Endothelial cell of umbilical vein (primary cell): ENCODE data around the gene RTL10.

ENCODE experiments used
- EZH2 ChIP-seq: IDR thresholded peaks from 2 replicates; pipeline ENCODE4 v1.6.1; 2012; ENCODE audit warnings: borderline replicate concordance, low read depth, mild to moderate bottlenecking, moderate library complexity, low read length, inconsistent platforms; ENCODE audit not compliant: severe bottlenecking
- FOS ChIP-seq: IDR thresholded peaks from 2 replicates; pipeline ENCODE4 v1.6.1; 2011; ENCODE audit warnings: mild to moderate bottlenecking, low read length, moderate library complexity, borderline replicate concordance; ENCODE audit not compliant: insufficient read depth
- GATA2 ChIP-seq: IDR thresholded peaks from 2 replicates; pipeline ENCODE4 v1.7.0; 2011; ENCODE audit warnings: low read depth, mild to moderate bottlenecking, moderate library complexity, mixed read lengths, low read length; ENCODE audit not compliant: insufficient read length, insufficient read depth
- JUN ChIP-seq: IDR thresholded peaks from 2 replicates; pipeline ENCODE4 v1.6.1; 2011; ENCODE audit warnings: borderline replicate concordance, low read depth; ENCODE audit not compliant: insufficient read length, insufficient read depth
- MAX ChIP-seq: IDR thresholded peaks from 2 replicates; pipeline ENCODE4 v1.6.1; 2011; ENCODE audit not compliant: insufficient read depth, insufficient read length
- MYC ChIP-seq: IDR thresholded peaks from one replicate; pipeline ENCODE4 v1.6.1; 2011; ENCODE audit warnings: mild to moderate bottlenecking, low read depth, low read length
- POLR2A ChIP-seq: IDR thresholded peaks from 2 replicates; pipeline ENCODE4 v1.6.1; 2012; ENCODE audit warnings: low read depth, mild to moderate bottlenecking, control low read depth, low read length
- POLR2AphosphoS5 ChIP-seq: IDR thresholded peaks from 2 replicates; pipeline ENCODE4 v1.6.1; 2012; ENCODE audit warnings: low read depth, mild to moderate bottlenecking, control low read depth, low read length, moderate library complexity; ENCODE audit not compliant: insufficient read depth
- TF ChIP-seq, protein P1 (sequence below), 2 donors: IDR thresholded peaks; 1 replicate in 1 of 2; 2 replicates in 1 of 2; pipeline ENCODE4 v1.5.1; 2011; ENCODE audit warnings: low read length in 2 of 2, mild to moderate bottlenecking in 2 of 2, moderate library complexity in 2 of 2, control low read depth in 1 of 2, inconsistent platforms in 1 of 2, low read depth in 1 of 2; ENCODE audit not compliant: insufficient read depth in 1 of 2; ENCODE audit errors: extremely low read depth in 1 of 2

GRCh38 chr22:19819911-19820879, 34.5 kb downstream of the RTL10 start:
- TF ChIP-seq MAX = no peak
- TF ChIP-seq POLR2AphosphoS5 = no peak
- no peak for TF ChIP-seq MYC
- TF ChIP-seq EZH2 = no peak
- TF ChIP-seq, protein P1, sequence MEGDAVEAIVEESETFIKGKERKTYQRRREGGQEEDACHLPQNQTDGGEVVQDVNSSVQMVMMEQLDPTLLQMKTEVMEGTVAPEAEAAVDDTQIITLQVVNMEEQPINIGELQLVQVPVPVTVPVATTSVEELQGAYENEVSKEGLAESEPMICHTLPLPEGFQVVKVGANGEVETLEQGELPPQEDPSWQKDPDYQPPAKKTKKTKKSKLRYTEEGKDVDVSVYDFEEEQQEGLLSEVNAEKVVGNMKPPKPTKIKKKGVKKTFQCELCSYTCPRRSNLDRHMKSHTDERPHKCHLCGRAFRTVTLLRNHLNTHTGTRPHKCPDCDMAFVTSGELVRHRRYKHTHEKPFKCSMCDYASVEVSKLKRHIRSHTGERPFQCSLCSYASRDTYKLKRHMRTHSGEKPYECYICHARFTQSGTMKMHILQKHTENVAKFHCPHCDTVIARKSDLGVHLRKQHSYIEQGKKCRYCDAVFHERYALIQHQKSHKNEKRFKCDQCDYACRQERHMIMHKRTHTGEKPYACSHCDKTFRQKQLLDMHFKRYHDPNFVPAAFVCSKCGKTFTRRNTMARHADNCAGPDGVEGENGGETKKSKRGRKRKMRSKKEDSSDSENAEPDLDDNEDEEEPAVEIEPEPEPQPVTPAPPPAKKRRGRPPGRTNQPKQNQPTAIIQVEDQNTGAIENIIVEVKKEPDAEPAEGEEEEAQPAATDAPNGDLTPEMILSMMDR (IDR thresholded peaks at IDR 0.05; ENCODE audit: extremely low read depth in 1 of 2, insufficient read depth in 1 of 2, low read depth in 1 of 2, low read length in 2 of 2) = no peak
- TF ChIP-seq POLR2A = no peak
- TF ChIP-seq GATA2 = no peak
- TF ChIP-seq JUN = no peak
- TF ChIP-seq FOS = no peak
